Chondrocyte (in vitro differentiated cells): ENCODE measurements around the gene SINHCAF. TPM values are rescaled to one million over a fixed set of nuclear protein-coding genes. Genes with fewer than 3 reads are reported as not detected.

Experiments used
- DNase-seq: peaks from one replicate; pipeline ENCODE4 v3.0.0; 2021; ENCODE audit warnings: mixed read lengths, low spot score
- H3K27ac Mint-ChIP-seq: one replicate; pipeline ENCODE4 v1.8.0; 2021; ENCODE audit warnings: mild to moderate bottlenecking, moderate library complexity, mixed read lengths; ENCODE audit not compliant: unreplicated experiment
- H3K27me3 Mint-ChIP-seq: 2 replicates; pipeline ENCODE4 v1.8.0; 2021; ENCODE audit warnings: low read depth, mixed read lengths
- H3K36me3 Mint-ChIP-seq: 2 replicates; pipeline ENCODE4 v1.8.0; 2021; ENCODE audit warnings: low read depth, mixed read lengths
- H3K4me1 Mint-ChIP-seq: 2 replicates; pipeline ENCODE4 v1.8.0; 2021; ENCODE audit warnings: low read depth, mild to moderate bottlenecking, mixed read lengths
- H3K4me3 Mint-ChIP-seq: one replicate; pipeline ENCODE4 v1.8.0; 2021; ENCODE audit warnings: mild to moderate bottlenecking, moderate library complexity, mixed read lengths; ENCODE audit not compliant: unreplicated experiment
- H3K9me3 Mint-ChIP-seq: 2 replicates; pipeline ENCODE4 v1.8.0; 2021; ENCODE audit warnings: low read depth, mixed read lengths
- CTCF ChIP-seq: fragments of 200-600 bp; sonication (generic); IDR thresholded peaks from 2 replicates; pipeline ENCODE4 v1.5.0; 2021; ENCODE audit warnings: antibody characterized with exemption, mild to moderate bottlenecking, moderate library complexity
- total RNA-seq: library from RNA; stranded (reverse); gene quantifications from 3 replicates; pipeline ENCODE4 v1.2.1, GENCODE V29; 2021

SINHCAF gene
- total RNA-seq, 1 donor from 2014 or later: 32.5 TPM

DNA sequence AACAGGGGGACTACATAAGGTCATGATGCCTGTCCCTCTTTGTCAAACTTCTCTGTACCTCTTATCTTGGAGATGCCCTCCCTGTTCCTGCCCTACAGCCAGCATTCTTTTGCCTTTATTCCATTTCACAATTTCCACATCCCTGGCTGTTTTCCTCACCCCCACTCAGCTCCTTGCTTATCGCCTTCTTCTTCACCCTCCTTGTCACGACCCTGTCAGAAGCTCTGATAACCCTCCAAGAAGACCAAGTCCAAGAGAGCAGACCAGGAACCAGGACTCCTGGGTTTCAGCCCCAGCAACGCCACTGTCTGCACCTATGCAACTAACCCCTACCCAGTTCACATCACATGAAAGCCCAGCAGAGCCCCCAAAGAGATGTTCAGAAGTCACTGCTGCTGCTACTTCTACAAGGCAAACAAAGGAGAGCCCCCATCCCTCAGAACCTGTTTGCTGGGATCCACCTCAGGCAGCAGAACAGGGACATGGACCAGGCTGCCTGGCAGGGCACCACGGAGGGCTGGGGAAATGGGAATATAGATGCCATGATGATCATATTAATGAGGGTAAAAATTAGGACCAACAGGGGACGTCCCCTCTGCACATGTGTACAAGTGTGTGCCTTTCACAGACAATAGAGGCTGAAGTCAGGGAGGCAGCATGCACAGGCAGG, 92.8 kb downstream of the SINHCAF start:
- no peak for DNase-seq
- Mint-ChIP-seq H3K4me1 (peaks cover 10% of the 10 kb centered on the region), H3K9me3 (peaks cover 8% of the 10 kb centered on the region), H3K36me3 (peaks cover 2% of the 10 kb centered on the region), H3K27ac (no peak overlapping the region), H3K4me3 (no peak overlapping the region), H3K27me3 (peaks cover 45% of the 10 kb centered on the region)
- TF ChIP-seq CTCF: no peak

- H3K9me3 Mint-ChIP-seq: peaks cover 8% of the 10 kb centered on the region
- no peak for DNase-seq
- peaks cover 40% of the 10 kb centered on the region for H3K27me3 Mint-ChIP-seq
- no peak overlapping the region for H3K27ac Mint-ChIP-seq
- TF ChIP-seq CTCF: no peak
- peaks cover 2% of the 10 kb centered on the region for H3K36me3 Mint-ChIP-seq
- peaks cover 10% of the 10 kb centered on the region for H3K4me1 Mint-ChIP-seq
- no peak overlapping the region for H3K4me3 Mint-ChIP-seq
Observed at GRCh38 chr12:31232361-31232965, 93.5 kb downstream of the SINHCAF start.

DNA sequence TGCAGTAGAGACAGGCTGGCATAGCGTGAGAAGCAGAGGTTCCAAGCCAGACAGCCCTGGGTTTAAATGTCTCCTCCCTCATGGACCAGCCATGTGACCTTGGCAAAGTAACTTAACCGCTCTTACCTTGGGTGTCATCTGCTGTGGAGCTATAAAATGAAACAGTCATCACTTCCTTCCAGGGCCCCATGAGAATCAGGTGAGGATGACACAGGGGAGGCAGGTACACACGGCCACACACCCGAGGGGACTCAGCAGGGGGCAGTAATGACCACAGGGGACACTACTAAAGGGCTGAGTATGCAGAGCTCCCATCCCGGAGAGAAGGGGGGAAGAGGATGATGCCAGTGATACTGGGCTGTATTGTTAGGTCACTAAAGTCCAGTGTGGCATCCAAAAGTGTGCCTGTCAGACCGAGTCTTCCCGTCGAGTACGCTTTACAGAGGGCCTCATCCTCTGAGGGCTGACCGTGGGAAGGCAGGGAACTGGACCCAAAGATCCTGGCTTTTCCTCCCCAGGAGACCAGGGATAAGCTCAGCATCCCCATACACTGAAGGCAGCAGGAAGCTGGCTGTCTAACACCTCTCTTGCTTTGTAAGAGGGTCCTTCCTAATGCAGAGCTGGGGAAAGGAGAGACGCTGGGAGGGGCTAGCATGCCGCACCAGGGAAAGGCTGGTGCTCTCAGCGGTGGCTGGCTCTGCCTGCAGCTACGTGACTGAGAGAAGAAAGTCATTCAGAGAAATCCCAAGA, 94.2 kb downstream of the SINHCAF start:
- H3K4me1 Mint-ChIP-seq: peaks cover 10% of the 10 kb centered on the region
- no peak overlapping the region for H3K4me3 Mint-ChIP-seq
- no peak for DNase-seq

More for the DNA sequence above, 94.2 kb downstream of the SINHCAF start:
- TF ChIP-seq CTCF: no peak
- peaks cover 2% of the 10 kb centered on the region for H3K36me3 Mint-ChIP-seq
- peaks cover 8% of the 10 kb centered on the region for H3K9me3 Mint-ChIP-seq
- no peak overlapping the region for H3K27ac Mint-ChIP-seq
- H3K27me3 Mint-ChIP-seq: peaks cover 33% of the 10 kb centered on the region
